GM12874 (cell line): Measurements from ENCODE around the gene PRR7.

Source experiments
- CTCF ChIP-seq: IDR thresholded peaks from 2 replicates; pipeline ENCODE4 v1.5.1; 2011; ENCODE audit warnings: low read depth, mild to moderate bottlenecking, control low read depth, low read length, moderate library complexity; ENCODE audit not compliant: insufficient read depth

Gene PRR7

GRCh38 chr5:177427211-177427822 lies 19.3 kb upstream of the PRR7 start:
- TF ChIP-seq CTCF, result no peak

GRCh38 chr5:177427919-177428573 lies 18.6 kb upstream of the PRR7 start:
- no peak for TF ChIP-seq CTCF

DNA sequence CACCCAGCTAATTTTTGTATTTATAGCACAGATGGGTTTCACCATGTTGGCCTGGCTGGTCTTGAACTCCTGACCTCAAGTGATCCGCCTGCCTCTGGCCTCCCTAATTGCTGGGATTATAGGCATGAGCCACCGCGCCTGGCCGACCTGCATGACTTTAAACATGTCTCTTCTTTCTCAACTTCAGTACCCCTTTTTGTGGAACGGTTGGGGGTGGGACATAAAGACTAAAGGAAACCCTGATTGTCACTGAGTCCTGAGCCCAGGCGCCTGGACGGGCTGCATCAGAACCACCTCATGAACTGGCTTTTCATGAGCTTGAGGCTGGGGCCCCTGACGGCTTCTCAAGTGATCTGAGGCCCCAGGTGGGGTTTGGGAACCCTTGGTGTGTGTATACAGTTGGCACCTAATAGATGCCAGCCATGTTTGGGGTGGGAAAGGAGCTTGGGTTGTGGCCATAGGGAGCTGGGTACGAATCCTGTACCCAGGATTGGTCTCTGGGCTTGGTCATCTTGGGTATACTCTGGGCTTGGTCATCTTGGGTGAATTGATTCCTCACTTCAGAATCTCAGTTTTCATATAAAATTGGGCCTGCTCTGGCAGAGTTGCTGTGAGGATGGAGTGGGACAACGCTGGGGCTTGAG lies 17.9 kb upstream of the PRR7 start:
- TF ChIP-seq CTCF, result no peak

GRCh38 chr5:177429248-177430040 lies 17.2 kb upstream of the PRR7 start:
- TF ChIP-seq CTCF, result no peak

DNA sequence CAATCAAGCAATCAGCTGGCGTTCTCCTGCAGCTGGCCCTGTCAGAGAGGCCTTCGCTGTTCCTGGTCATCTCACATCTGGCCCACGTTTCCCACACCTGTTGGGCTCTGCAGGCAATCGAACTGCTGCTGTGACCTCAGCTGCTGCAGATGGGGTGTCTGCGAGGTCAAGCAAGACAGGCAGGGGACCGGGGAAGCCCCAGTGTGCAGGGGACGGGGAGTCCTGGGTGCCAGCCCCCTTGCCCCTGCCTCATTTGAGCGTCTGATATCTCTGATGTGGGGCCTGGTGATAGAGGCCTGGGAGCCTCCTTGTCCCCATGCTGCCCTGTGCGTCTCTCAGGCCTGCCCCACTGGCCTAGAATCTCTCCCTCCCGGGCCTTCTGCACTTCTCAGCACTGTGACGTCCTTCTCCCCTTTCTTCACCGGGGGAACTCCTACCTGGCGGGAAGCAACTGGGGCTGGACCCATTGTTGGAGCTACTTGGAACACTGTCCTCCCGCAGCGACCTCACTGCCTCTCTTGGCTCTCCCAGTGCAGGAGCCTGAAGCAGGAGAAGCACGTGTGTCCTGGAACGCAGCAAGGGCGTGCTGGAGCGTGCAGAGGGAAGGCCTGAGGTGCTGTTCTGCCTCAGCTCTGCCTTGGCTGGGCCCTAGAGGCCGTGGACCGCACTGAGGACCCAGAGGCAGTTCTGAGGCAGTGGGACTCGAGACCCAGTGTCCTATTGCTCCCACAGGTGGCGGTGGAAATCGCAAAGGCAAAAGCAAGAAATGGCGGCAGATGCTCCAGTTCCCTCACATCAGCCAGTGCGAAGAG lies 16.3 kb upstream of the PRR7 start:
- TF ChIP-seq CTCF, result no peak

- TF ChIP-seq CTCF, result no peak
Measured at GRCh38 chr5:177430972-177431316, 15.7 kb upstream of the PRR7 start.
